Measurements from ENCODE around the gene CANT1. TPM values are rescaled to one million over a fixed set of nuclear protein-coding genes. Genes with fewer than 3 reads are reported as not detected.
"Not testable (repeated sequence)": the region's sequence is repeated elsewhere in the genome, so short reads cannot be mapped to it uniquely, and the experiment has no call there.

The CANT1 gene
- total RNA-seq, 1 experiment from 2014 or later, result 116 TPM

GRCh38 chr17:78963378-78963777 is 46.2 kb downstream of the CANT1 start:
- Histone ChIP-seq H3K4me1 (replicated peaks; ENCODE audit: insufficient read depth) (peaks cover 41% of the 10 kb centered on the region), H2AFZ (no peak overlapping the region), H3K4me2 (no peak overlapping the region), H3K27ac (peak overlapping the region; percentile 69; the same call in 1 of the 2 replicates), H3K27me3 (ENCODE audit: insufficient read depth, low read depth) (no peaks in the 10 kb centered on the region), H3K9me2 (ENCODE audit: insufficient read depth) (no peaks in the 10 kb centered on the region), H3K79me2 (ENCODE audit: low read depth) (no peaks in the 10 kb centered on the region), H3F3A (ENCODE audit: insufficient read depth, low read depth) (peaks cover 10% of the 10 kb centered on the region; the same call in 1 of the 2 replicates), H4K20me1 (ENCODE audit: insufficient read depth) (no peaks in the 10 kb centered on the region), H3K9me3 (ENCODE audit: insufficient read depth, low read depth) (no peaks in the 10 kb centered on the region), H3K4me3 (no peak overlapping the region), H3K36me3 (ENCODE audit: low read depth) (no peaks in the 10 kb centered on the region)
- ChIA-PET CTCF (interaction anchor here (0.7 kb wide), 1 partner anchor 627 kb away, joined by 3 read pairs; no protein-coding TSS in a partner anchor), POLR2A (ENCODE audit: unreplicated experiment) (no interaction called here)
- intact Hi-C loops (cut with micrococcal nuclease; ENCODE audit: unreplicated experiment), result no loop called here
- DNase-seq, result no peak
- BruUV-seq (replicated peaks), result no TSS peak
- TF ChIP-seq EZH2 (IDR thresholded peaks at IDR 0.05; ENCODE audit: low read depth), result no peak

DNA sequence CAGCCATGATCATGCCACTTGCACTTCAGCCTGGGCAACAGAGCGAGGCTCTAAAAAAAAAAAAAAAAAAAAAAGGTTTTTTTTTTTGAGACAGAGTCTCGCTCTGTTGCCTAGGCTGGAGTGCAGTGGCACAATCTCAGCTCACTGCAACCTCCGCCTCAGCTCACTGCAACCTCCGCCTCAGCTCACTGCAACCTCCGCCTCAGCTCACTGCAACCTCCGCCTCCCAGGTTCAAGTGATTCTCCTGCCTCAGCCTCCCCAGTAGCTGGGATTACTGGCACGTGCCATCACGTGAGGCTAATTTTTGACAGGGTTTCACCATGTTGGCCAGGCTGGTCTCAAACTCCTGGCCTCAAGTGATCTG is 46.6 kb downstream of the CANT1 start:
- H3K27me3 ChIP-seq (ENCODE audit: insufficient read depth, low read depth); H3K36me3 ChIP-seq (ENCODE audit: low read depth); H4K20me1 ChIP-seq (ENCODE audit: insufficient read depth); H2AFZ ChIP-seq; H3K9me2 ChIP-seq (ENCODE audit: insufficient read depth); H3K9me3 ChIP-seq (ENCODE audit: insufficient read depth, low read depth); intact Hi-C loops (cut with micrococcal nuclease; ENCODE audit: unreplicated experiment); H3K4me3 ChIP-seq; H3K79me2 ChIP-seq (ENCODE audit: low read depth); CTCF ChIA-PET; POLR2A ChIA-PET (ENCODE audit: unreplicated experiment); BruUV-seq (replicated peaks); DNase-seq: not testable (repeated sequence)
- H3K4me1 ChIP-seq (replicated peaks; ENCODE audit: insufficient read depth), result peaks cover 45% of the 10 kb centered on the region
- peak overlapping the region; percentile 69 for H3K27ac ChIP-seq
- peaks cover 10% of the 10 kb centered on the region; the same call in 1 of the 2 replicates for H3F3A ChIP-seq (ENCODE audit: insufficient read depth, low read depth)
- H3K4me2 ChIP-seq, result peak overlapping the region; percentile 42; the same call in 1 of the 2 replicates

GRCh38 chr17:78962345-78962983 is 47.1 kb downstream of the CANT1 start:
- no TSS peak for BruUV-seq (replicated peaks)
- H4K20me1 ChIP-seq (ENCODE audit: insufficient read depth), result no peaks in the 10 kb centered on the region
- H3K9me2 ChIP-seq (ENCODE audit: insufficient read depth), result no peaks in the 10 kb centered on the region
- no peaks in the 10 kb centered on the region for H3K27me3 ChIP-seq (ENCODE audit: insufficient read depth, low read depth)
- peak; percentile 55 to 93 for DNase-seq
- intact Hi-C loops (cut with micrococcal nuclease; ENCODE audit: unreplicated experiment), result no loop called here
- no peaks in the 10 kb centered on the region for H3K79me2 ChIP-seq (ENCODE audit: low read depth)
- no peak overlapping the region for H2AFZ ChIP-seq
- peak overlapping the region; percentile 42 for H3K4me2 ChIP-seq
- no peak overlapping the region for H3K4me3 ChIP-seq
- H3K36me3 ChIP-seq (ENCODE audit: low read depth), result no peaks in the 10 kb centered on the region
- ChIA-PET POLR2A (ENCODE audit: unreplicated experiment) (no interaction called here), CTCF (no interaction called here)
- TF ChIP-seq, protein P1, sequence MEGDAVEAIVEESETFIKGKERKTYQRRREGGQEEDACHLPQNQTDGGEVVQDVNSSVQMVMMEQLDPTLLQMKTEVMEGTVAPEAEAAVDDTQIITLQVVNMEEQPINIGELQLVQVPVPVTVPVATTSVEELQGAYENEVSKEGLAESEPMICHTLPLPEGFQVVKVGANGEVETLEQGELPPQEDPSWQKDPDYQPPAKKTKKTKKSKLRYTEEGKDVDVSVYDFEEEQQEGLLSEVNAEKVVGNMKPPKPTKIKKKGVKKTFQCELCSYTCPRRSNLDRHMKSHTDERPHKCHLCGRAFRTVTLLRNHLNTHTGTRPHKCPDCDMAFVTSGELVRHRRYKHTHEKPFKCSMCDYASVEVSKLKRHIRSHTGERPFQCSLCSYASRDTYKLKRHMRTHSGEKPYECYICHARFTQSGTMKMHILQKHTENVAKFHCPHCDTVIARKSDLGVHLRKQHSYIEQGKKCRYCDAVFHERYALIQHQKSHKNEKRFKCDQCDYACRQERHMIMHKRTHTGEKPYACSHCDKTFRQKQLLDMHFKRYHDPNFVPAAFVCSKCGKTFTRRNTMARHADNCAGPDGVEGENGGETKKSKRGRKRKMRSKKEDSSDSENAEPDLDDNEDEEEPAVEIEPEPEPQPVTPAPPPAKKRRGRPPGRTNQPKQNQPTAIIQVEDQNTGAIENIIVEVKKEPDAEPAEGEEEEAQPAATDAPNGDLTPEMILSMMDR (conservative IDR thresholded peaks at IDR 0.05), result no peak
- TF ChIP-seq EZH2 (IDR thresholded peaks at IDR 0.05; ENCODE audit: low read depth), result no peak
- no peaks in the 10 kb centered on the region for H3K9me3 ChIP-seq (ENCODE audit: insufficient read depth, low read depth)
- peaks cover 10% of the 10 kb centered on the region; the same call in 1 of the 2 replicates for H3F3A ChIP-seq (ENCODE audit: insufficient read depth, low read depth)
- H3K27ac ChIP-seq, result peak overlapping the region; percentile 69
- peaks cover 48% of the 10 kb centered on the region for H3K4me1 ChIP-seq (replicated peaks; ENCODE audit: insufficient read depth)

DNA sequence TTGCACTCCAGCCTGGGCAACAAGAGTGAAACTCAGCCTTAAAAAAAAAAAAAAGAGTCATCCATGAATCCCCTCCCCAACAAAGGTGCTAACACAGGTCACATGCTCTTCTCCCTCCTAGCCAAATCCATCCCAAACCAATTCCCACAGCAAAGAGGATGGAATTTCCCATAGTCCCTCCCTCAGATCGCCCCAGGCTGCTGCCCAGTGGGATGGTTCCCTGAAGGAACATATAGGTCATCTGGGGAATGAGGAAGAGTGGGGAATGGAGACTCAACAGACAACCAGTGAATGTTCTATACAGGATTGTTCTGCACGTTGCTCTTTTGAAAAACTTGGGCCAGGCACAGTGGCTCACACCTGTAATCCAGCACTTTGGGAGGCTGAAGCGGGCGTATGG is 48.0 kb downstream of the CANT1 start:
- Histone ChIP-seq H3K27ac (peak overlapping the region; percentile 69), H3F3A (ENCODE audit: insufficient read depth, low read depth) (peaks cover 19% of the 10 kb centered on the region; the same call in 1 of the 2 replicates), H3K9me2 (ENCODE audit: insufficient read depth) (no peaks in the 10 kb centered on the region), H3K4me1 (replicated peaks; ENCODE audit: insufficient read depth) (peaks cover 57% of the 10 kb centered on the region), H3K9me3 (ENCODE audit: insufficient read depth, low read depth) (no peaks in the 10 kb centered on the region), H3K4me3 (no peak overlapping the region), H3K36me3 (ENCODE audit: low read depth) (no peaks in the 10 kb centered on the region), H2AFZ (no peak overlapping the region), H4K20me1 (ENCODE audit: insufficient read depth) (no peaks in the 10 kb centered on the region), H3K27me3 (ENCODE audit: insufficient read depth, low read depth) (no peaks in the 10 kb centered on the region), H3K4me2 (peak overlapping the region; percentile 42; the same call in 1 of the 2 replicates), H3K79me2 (ENCODE audit: low read depth) (no peaks in the 10 kb centered on the region)
- no peak for DNase-seq
- intact Hi-C loops (cut with micrococcal nuclease; ENCODE audit: unreplicated experiment), result no loop called here
- no TSS peak for BruUV-seq (replicated peaks)
- TF ChIP-seq, protein P1 (conservative IDR thresholded peaks at IDR 0.05), result no peak
- ChIA-PET CTCF (no interaction called here), POLR2A (ENCODE audit: unreplicated experiment) (interaction anchor here (0.7 kb wide), 1 partner anchor 330 kb away, joined by 3 read pairs; no protein-coding TSS in a partner anchor)

Measured in PC-9 (cell line).